Measurements from ENCODE around the gene GRIA1. TPM values are rescaled to one million over a fixed set of nuclear protein-coding genes. Genes with fewer than 3 reads are reported as not detected.

Gene GRIA1
- total and polyA plus RNA-seq, 10 of the 15 experiments (the other 5 are each of a cell fraction or from before 2014, with no cell fraction given), result 0.04 to 0.18 (median 0.04) TPM; not detected in 7

- no peak for TF ChIP-seq SMARCA5 (IDR thresholded peaks at IDR 0.05)
- TF ChIP-seq FOXK2 (IDR thresholded peaks at IDR 0.05), result no peak
- TF ChIP-seq E2F8 (IDR thresholded peaks at IDR 0.05; ENCODE audit: low read depth, partially characterized antibody), result no peak
- no peak for TF ChIP-seq GATAD2B (conservative IDR thresholded peaks at IDR 0.05; ENCODE audit: low read depth)
- TF ChIP-seq ZNF622 (IDR thresholded peaks at IDR 0.05), result no peak
- TF ChIP-seq ATF2 (IDR thresholded peaks at IDR 0.05; ENCODE audit: low read length), result no peak
- TF ChIP-seq STAT1 (conservative IDR thresholded peaks at IDR 0.05), result no peak
- TF ChIP-seq BCLAF1 (IDR thresholded peaks at IDR 0.05), result no peak
- TF ChIP-seq ZBTB33 (IDR thresholded peaks at IDR 0.05), result no peak
- no peak for TF ChIP-seq SUPT20H (IDR thresholded peaks at IDR 0.05; ENCODE audit: borderline replicate concordance, control insufficient read depth, low read depth, low read length)
- TF ChIP-seq NR2C2 (IDR thresholded peaks at IDR 0.05; ENCODE audit: borderline replicate concordance, control insufficient read depth, insufficient read length, low read depth), result no peak
- Histone ChIP-seq H3K27ac (ENCODE audit: control insufficient read depth, insufficient read depth) (no peak overlapping the region), H3K36me3 (ENCODE audit: control insufficient read depth in 2 of 2, insufficient read depth in 2 of 2, low read length in 1 of 2) (no peaks in the 10 kb centered on the region), H3K79me2 (ENCODE audit: control insufficient read depth, insufficient read depth, low read length) (no peaks in the 10 kb centered on the region), H4K20me1 (ENCODE audit: control insufficient read depth, insufficient read depth) (no peaks in the 10 kb centered on the region), H3K4me3 (no peak overlapping the region), H3K4me2 (ENCODE audit: control insufficient read depth, insufficient read depth) (no peak overlapping the region), H3K9ac (ENCODE audit: control insufficient read depth, insufficient read depth, low read length) (no peak overlapping the region), H3K27me3 (replicated peaks in 1 of 2; ENCODE audit: control insufficient read depth in 2 of 2, insufficient read depth in 2 of 2, low read length in 1 of 2) (no peaks in the 10 kb centered on the region; a peak in 1 of 4 replicates), H2AFZ (ENCODE audit: control insufficient read depth, low read depth, low read length) (no peak overlapping the region), H3K4me1 (ENCODE audit: control insufficient read depth, insufficient read depth, low read length) (no peaks in the 10 kb centered on the region), H3K9me3 (replicated peaks; ENCODE audit: control insufficient read depth, insufficient read depth, low read length) (no peaks in the 10 kb centered on the region)
- intact Hi-C loops (cut with micrococcal nuclease; ENCODE audit: unreplicated experiment), result no loop called here
- ATAC-seq, result no peak
- ChIA-PET POLR2A (interaction anchor here (0.6 kb wide), 1 partner anchor 21 kb away, joined by 4 read pairs; no protein-coding TSS in a partner anchor), RAD21 (ENCODE audit: unreplicated experiment) (no interaction called here), SMC1A (ENCODE audit: uncharacterized antibody, unreplicated experiment) (no interaction called here), CTCF (no interaction called here)
- no peak for DNase-seq (ENCODE audit: low read depth, low spot score)
- WGBS (ENCODE audit: insufficient coverage, insufficient replicate concordance, low lambda C conversion rate, missing lambda C conversion rate), result 30% methylated on average over 2 of the region's 3 CpGs
- in situ Hi-C loops (cut with MboI), result no loop called here
- BruUV-seq (replicated peaks), result no TSS peak
- no peak for FAIRE-seq
These were observed 94.5 kb downstream of the GRIA1 start for GRCh38 chr5:153584960-153585359.

All from GM12878 (cell line).